ENCODE measurements around the gene OR4D11. TPM values are rescaled to one million over a fixed set of nuclear protein-coding genes. Genes with fewer than 3 reads are reported as not detected.

OR4D11 gene
- total and polyA plus RNA-seq, 2 of the 13 experiments (the other 11 are each of a cell fraction or from before 2014, with no cell fraction given) = not detected

GRCh38 chr11:59480359-59480758 lies 23.0 kb upstream of the OR4D11 start:
- DNase-seq (ENCODE audit: low spot score) = no peak
- TF ChIP-seq ZNF343 (CRISPR knock-in tag; IDR thresholded peaks at IDR 0.05) (no peak), ATRX (CRISPR knock-in tag; IDR thresholded peaks at IDR 0.05; ENCODE audit: borderline replicate concordance) (no peak), ZNF10 (CRISPR knock-in tag; IDR thresholded peaks at IDR 0.05; ENCODE audit: borderline replicate concordance, low read depth) (no peak)
- TF ChIP-seq, protein P1, sequence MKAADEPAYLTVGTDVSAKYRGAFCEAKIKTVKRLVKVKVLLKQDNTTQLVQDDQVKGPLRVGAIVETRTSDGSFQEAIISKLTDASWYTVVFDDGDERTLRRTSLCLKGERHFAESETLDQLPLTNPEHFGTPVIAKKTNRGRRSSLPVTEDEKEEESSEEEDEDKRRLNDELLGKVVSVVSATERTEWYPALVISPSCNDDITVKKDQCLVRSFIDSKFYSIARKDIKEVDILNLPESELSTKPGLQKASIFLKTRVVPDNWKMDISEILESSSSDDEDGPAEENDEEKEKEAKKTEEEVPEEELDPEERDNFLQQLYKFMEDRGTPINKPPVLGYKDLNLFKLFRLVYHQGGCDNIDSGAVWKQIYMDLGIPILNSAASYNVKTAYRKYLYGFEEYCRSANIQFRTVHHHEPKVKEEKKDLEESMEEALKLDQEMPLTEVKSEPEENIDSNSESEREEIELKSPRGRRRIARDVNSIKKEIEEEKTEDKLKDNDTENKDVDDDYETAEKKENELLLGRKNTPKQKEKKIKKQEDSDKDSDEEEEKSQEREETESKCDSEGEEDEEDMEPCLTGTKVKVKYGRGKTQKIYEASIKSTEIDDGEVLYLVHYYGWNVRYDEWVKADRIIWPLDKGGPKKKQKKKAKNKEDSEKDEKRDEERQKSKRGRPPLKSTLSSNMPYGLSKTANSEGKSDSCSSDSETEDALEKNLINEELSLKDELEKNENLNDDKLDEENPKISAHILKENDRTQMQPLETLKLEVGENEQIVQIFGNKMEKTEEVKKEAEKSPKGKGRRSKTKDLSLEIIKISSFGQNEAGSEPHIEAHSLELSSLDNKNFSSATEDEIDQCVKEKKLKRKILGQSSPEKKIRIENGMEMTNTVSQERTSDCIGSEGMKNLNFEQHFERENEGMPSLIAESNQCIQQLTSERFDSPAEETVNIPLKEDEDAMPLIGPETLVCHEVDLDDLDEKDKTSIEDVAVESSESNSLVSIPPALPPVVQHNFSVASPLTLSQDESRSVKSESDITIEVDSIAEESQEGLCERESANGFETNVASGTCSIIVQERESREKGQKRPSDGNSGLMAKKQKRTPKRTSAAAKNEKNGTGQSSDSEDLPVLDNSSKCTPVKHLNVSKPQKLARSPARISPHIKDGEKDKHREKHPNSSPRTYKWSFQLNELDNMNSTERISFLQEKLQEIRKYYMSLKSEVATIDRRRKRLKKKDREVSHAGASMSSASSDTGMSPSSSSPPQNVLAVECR (CRISPR knock-in tag; IDR thresholded peaks at IDR 0.05; ENCODE audit: borderline replicate concordance) = no peak
- TF ChIP-seq, protein P2, sequence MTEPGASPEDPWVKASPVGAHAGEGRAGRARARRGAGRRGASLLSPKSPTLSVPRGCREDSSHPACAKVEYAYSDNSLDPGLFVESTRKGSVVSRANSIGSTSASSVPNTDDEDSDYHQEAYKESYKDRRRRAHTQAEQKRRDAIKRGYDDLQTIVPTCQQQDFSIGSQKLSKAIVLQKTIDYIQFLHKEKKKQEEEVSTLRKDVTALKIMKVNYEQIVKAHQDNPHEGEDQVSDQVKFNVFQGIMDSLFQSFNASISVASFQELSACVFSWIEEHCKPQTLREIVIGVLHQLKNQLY (CRISPR knock-in tag; IDR thresholded peaks at IDR 0.05) = no peak
- 13% methylated on average over 3 of the region's 3 CpGs for WGBS (ENCODE audit: low lambda C conversion rate)
- Histone ChIP-seq H4K20me1 (ENCODE audit: insufficient read depth, low read length) (no peaks in the 10 kb centered on the region), H3K4me2 (ENCODE audit: low read depth, low read length) (no peak overlapping the region), H3K27ac (ENCODE audit: extremely low read length, insufficient read depth, low read length) (no peak overlapping the region), H3K4me1 (ENCODE audit: insufficient read depth, low read length) (no peaks in the 10 kb centered on the region), H3K9me3 (ENCODE audit: low read length) (no peaks in the 10 kb centered on the region), H3K36me3 (replicated peaks in 1 of 2; ENCODE audit: control insufficient read depth in 1 of 2, insufficient read depth in 2 of 2, low read length in 2 of 2) (no peaks in the 10 kb centered on the region), H3K4me3 (replicated peaks in 1 of 3; ENCODE audit: insufficient read depth in 1 of 3, low read depth in 2 of 3, low read length in 3 of 3) (no peak overlapping the region), H3K79me2 (ENCODE audit: insufficient read depth, low read length) (no peaks in the 10 kb centered on the region), H3K27me3 (ENCODE audit: control insufficient read depth in 1 of 2, insufficient read depth in 2 of 2, low read length in 2 of 2) (no peaks in the 10 kb centered on the region; a peak in 1 of 5 replicates), H3K9ac (ENCODE audit: insufficient read depth, low read depth, low read length) (no peak overlapping the region), H2AFZ (ENCODE audit: low read length) (no peak overlapping the region)
- in situ Hi-C loops (cut with HindIII; ENCODE audit: extremely low pct_ligation_motif_present, low pct_unique_long_range_greater_than_20kb) (no loop called here), intact Hi-C loops (cut with micrococcal nuclease; ENCODE audit: unreplicated experiment) (no loop called here)
- ChIA-PET POLR2A (no interaction called here), CTCF (ENCODE audit: low intra/inter-chr PET ratio, low total read pairs) (no interaction called here)
- no TSS peak for BruUV-seq (replicated peaks)
- no peak for FAIRE-seq
- no peak for ATAC-seq
